ENCODE data around the gene COPS6.
A peak's percentile ranks its signal among the peaks of the same experiment; 100 is the strongest.

The COPS6 gene

DNA sequence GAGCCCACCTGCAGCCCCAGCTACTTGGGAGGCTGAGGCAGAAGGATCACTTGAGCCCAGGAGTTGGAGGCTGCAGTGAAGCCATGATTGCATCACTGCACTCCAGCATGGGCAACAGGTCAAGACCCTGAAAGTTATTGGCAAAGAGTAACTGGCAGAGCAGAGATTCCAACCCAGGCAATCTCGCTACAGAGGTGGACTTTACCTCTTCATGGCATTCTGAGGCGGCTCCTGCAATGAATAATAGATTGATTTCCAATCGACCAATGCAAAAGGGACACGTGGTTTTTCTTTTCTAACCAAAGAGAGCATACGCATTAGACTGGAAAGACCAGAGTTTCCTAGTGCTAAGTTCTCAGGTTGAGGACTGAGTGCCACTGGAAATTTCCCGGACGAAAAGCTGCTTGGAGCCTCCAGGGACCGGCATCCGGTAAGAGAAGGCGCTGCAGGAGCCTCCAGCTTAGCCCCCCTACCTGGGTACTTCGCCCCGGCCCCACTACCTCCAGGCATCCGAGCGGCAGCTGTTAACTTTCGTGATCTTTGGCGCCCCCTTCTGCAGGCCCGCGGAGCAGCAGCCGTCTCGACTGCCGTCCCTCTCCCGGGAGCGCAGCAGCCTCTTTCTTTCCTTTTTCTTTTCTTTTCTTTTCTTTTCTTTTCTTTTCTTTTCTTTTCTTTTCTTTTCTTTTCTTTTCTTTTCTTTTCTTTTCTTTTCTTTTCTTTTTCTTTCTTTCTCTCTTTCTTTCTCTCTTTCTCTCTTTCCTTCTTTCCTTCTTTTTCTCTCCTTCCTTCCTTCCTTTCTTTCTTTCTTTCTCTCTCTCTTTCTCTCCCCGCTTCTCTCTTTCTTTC, 42.1 kb downstream of the COPS6 start:
- Histone ChIP-seq H3K4me2 (peak overlapping the region; percentile 19; the same call in 1 of the 2 replicates), H2AFZ (ENCODE audit: low read depth) (peak overlapping the region; percentile 56), H3K4me1 (ENCODE audit: low read depth, poor library complexity, severe bottlenecking) (peaks cover 44% of the 10 kb centered on the region), H3K79me2 (ENCODE audit: insufficient read depth, low read depth) (0 out of 2 replicates have a peak, but pooled peaks cover under 1% of the 10 kb centered on the region), H4K20me1 (ENCODE audit: insufficient read depth) (no peaks in the 10 kb centered on the region), H3K36me3 (ENCODE audit: insufficient read depth) (no peaks in the 10 kb centered on the region), H3K27me3 (ENCODE audit: insufficient read depth, low read depth) (peaks cover 4% of the 10 kb centered on the region; the same call in 1 of the 2 replicates), H3K4me3 (IDR thresholded peaks at IDR 0.05; ENCODE audit: insufficient read depth, low read depth, low read length) (no peak overlapping the region), H3K27ac (no peak overlapping the region), H3K9ac (no peak overlapping the region)
- TF ChIP-seq, protein P1, sequence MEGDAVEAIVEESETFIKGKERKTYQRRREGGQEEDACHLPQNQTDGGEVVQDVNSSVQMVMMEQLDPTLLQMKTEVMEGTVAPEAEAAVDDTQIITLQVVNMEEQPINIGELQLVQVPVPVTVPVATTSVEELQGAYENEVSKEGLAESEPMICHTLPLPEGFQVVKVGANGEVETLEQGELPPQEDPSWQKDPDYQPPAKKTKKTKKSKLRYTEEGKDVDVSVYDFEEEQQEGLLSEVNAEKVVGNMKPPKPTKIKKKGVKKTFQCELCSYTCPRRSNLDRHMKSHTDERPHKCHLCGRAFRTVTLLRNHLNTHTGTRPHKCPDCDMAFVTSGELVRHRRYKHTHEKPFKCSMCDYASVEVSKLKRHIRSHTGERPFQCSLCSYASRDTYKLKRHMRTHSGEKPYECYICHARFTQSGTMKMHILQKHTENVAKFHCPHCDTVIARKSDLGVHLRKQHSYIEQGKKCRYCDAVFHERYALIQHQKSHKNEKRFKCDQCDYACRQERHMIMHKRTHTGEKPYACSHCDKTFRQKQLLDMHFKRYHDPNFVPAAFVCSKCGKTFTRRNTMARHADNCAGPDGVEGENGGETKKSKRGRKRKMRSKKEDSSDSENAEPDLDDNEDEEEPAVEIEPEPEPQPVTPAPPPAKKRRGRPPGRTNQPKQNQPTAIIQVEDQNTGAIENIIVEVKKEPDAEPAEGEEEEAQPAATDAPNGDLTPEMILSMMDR (conservative IDR thresholded peaks at IDR 0.05; ENCODE audit: low read depth, low read length) = peak; percentile 84

DNA sequence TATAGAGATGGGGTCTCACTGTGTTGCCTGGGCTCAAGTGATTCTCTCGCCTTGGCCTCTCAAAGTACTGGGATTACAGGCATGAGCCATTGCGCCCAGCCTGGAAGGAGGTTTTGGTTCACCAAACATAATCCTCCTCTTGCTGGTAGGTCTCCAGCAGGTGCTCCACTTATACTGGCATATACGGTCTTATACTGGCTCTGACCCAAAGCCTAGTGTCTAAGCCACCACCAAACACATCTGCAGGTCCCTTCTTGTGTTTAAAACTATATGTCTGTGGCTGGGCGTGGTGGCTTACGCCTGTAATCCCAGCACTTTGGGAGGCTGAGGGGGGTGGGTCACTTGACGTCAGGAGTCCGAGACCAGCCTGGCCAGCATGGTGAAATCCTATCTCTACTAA, 43.4 kb downstream of the COPS6 start:
- Histone ChIP-seq H3K79me2 (ENCODE audit: insufficient read depth, low read depth) (no peaks in the 10 kb centered on the region), H3K27me3 (ENCODE audit: insufficient read depth, low read depth) (peaks cover 4% of the 10 kb centered on the region; the same call in 1 of the 2 replicates), H4K20me1 (ENCODE audit: insufficient read depth) (no peaks in the 10 kb centered on the region), H3K36me3 (ENCODE audit: insufficient read depth) (no peaks in the 10 kb centered on the region), H2AFZ (ENCODE audit: low read depth) (no peak overlapping the region), H3K9ac (no peak overlapping the region), H3K4me3 (IDR thresholded peaks at IDR 0.05; ENCODE audit: insufficient read depth, low read depth, low read length) (no peak overlapping the region), H3K4me2 (no peak overlapping the region), H3K4me1 (ENCODE audit: low read depth, poor library complexity, severe bottlenecking) (peaks cover 43% of the 10 kb centered on the region), H3K27ac (no peak overlapping the region)
- TF ChIP-seq, protein P1 (conservative IDR thresholded peaks at IDR 0.05; ENCODE audit: low read depth, low read length) = no peak

DNA sequence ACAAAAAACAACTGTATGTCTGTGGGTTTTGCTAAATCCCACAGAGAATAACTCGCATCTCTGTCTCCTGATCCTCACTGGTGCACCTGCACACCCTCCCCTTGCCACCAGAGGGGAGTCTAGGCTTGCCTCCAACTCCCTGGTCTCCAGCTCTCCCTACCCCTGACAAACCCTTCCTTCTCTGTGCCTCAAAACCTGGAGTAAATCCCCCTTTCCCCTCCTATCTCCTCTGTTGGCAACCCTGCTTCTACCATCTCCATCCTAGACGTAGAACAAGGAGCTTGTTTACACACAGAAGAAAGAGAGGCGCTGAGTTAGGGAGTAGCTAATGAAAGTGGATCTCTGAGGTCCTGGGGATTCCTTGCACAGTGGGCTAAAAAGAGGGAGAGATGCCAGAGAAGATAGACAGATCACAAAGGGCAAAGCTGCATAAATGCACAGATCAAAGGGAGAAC, 44.0 kb downstream of the COPS6 start:
- H2AFZ ChIP-seq (ENCODE audit: low read depth) = no peak overlapping the region
- no peaks in the 10 kb centered on the region for H4K20me1 ChIP-seq (ENCODE audit: insufficient read depth)
- no peak overlapping the region for H3K4me3 ChIP-seq (IDR thresholded peaks at IDR 0.05; ENCODE audit: insufficient read depth, low read depth, low read length)
- peaks cover 42% of the 10 kb centered on the region for H3K4me1 ChIP-seq (ENCODE audit: low read depth, poor library complexity, severe bottlenecking)
- H3K9ac ChIP-seq = no peak overlapping the region
- H3K27ac ChIP-seq = no peak overlapping the region
- no peak overlapping the region; the same call in 1 of the 2 replicates for H3K4me2 ChIP-seq
- H3K27me3 ChIP-seq (ENCODE audit: insufficient read depth, low read depth) = peaks cover 4% of the 10 kb centered on the region; the same call in 1 of the 2 replicates
- H3K36me3 ChIP-seq (ENCODE audit: insufficient read depth) = no peaks in the 10 kb centered on the region
- TF ChIP-seq, protein P1 (conservative IDR thresholded peaks at IDR 0.05; ENCODE audit: low read depth, low read length) = peak; percentile 91
- no peaks in the 10 kb centered on the region for H3K79me2 ChIP-seq (ENCODE audit: insufficient read depth, low read depth)

DNA sequence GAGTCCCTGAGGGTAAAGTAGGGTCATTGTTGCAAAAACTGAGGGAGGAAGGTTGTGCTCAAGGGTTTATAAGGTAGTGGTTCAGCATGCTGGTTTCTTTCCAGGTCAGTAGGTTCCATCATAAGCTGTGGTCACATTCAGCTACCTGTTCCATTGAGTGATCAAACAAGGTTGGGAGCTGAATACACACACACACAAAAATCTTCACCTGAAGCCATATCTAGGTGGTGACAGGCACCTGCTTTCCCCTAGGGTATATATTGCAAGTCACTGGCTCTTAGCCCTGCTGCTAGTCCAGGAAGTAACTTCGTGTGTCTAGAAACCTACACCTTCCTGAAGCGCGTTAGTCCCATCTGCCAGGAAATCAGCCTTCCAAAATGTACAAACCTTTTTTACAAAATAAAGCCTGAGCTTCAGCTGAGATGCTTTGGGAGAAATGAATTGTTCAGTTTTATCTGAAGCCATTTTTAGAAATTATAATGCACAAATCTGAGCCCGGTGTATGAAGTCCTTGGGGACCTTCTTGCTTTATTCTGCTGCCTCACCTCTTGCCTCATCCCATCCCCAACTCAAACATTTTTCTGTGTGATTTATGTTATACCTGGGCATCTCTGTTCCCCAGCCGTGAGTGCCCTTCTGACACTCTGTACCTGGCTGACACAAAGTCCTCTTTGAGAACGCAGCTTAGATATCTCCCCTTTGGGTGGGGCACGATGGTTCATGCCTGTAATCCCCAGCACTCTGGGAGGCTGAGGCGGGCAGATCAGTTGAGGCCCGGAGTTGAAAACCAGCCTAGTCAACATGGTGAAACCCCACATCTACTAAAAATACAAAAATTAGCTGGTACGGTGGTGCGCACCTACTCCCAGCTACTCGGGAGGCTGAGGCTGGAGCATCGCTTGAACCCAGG, 49.3 kb downstream of the COPS6 start:
- H3K27ac ChIP-seq = no peak overlapping the region
- no peaks in the 10 kb centered on the region for H3K36me3 ChIP-seq (ENCODE audit: insufficient read depth)
- no peaks in the 10 kb centered on the region; the same call in 1 of the 2 replicates for H3K27me3 ChIP-seq (ENCODE audit: insufficient read depth, low read depth)
- TF ChIP-seq, protein P1 (conservative IDR thresholded peaks at IDR 0.05; ENCODE audit: low read depth, low read length) = no peak
- H3K9ac ChIP-seq = no peak overlapping the region
- H4K20me1 ChIP-seq (ENCODE audit: insufficient read depth) = no peaks in the 10 kb centered on the region
- H3K4me2 ChIP-seq = no peak overlapping the region
- no peak overlapping the region for H2AFZ ChIP-seq (ENCODE audit: low read depth)
- H3K79me2 ChIP-seq (ENCODE audit: insufficient read depth, low read depth) = no peaks in the 10 kb centered on the region
- no peak overlapping the region for H3K4me3 ChIP-seq (IDR thresholded peaks at IDR 0.05; ENCODE audit: insufficient read depth, low read depth, low read length)
- no peaks in the 10 kb centered on the region for H3K4me1 ChIP-seq (ENCODE audit: low read depth, poor library complexity, severe bottlenecking)
